BLaER1 treated with 17β-estradiol and CSF1 and Interleukin-3, amounts not matched to agents 10 nM and 100 nM (cell line): ENCODE data around the gene SLC2A6.

Source experiments
- H3K27ac ChIP-seq, 11 experiments: shearing (Covaris generic); formaldehyde crosslinking; 2 replicates each; pipeline ENCODE4 v1.8.1; 2022
- H3K27me3 ChIP-seq, 11 experiments: shearing (Covaris generic); formaldehyde crosslinking; 2 replicates each; pipeline ENCODE4 v1.8.1; 2022
- H3K36me3 ChIP-seq, 11 experiments: shearing (Covaris generic); formaldehyde crosslinking; 2 replicates each; pipeline ENCODE4 v1.8.1; 2022
- H3K4me1 ChIP-seq, 10 experiments: shearing (Covaris generic); formaldehyde crosslinking; 2 replicates each; pipeline ENCODE4 v1.8.1; 2022
- H3K4me2 ChIP-seq, 11 experiments: shearing (Covaris generic); formaldehyde crosslinking; 2 replicates each; pipeline ENCODE4 v1.8.1; 2022
- H3K4me3 ChIP-seq, 10 experiments: shearing (Covaris generic); formaldehyde crosslinking; 2 replicates each; pipeline ENCODE4 v1.8.1; 2022
- H3K9ac ChIP-seq, 11 experiments: shearing (Covaris generic); formaldehyde crosslinking; 2 replicates each; pipeline ENCODE4 v1.8.1; 2022
- H3K9me3 ChIP-seq, 11 experiments: shearing (Covaris generic); formaldehyde crosslinking; replicated peaks in 1 of 11; 2 replicates each; pipeline ENCODE4 v1.8.1; 2022
- H4K20me1 ChIP-seq, 11 experiments: shearing (Covaris generic); formaldehyde crosslinking; 2 replicates each; pipeline ENCODE4 v1.8.1; 2022
- Cebpa-rat ChIP-seq, 11 experiments: shearing (Covaris generic); IDR thresholded peaks; 2 replicates each; pipeline ENCODE4 v1.8.1; 2022

The SLC2A6 gene

DNA sequence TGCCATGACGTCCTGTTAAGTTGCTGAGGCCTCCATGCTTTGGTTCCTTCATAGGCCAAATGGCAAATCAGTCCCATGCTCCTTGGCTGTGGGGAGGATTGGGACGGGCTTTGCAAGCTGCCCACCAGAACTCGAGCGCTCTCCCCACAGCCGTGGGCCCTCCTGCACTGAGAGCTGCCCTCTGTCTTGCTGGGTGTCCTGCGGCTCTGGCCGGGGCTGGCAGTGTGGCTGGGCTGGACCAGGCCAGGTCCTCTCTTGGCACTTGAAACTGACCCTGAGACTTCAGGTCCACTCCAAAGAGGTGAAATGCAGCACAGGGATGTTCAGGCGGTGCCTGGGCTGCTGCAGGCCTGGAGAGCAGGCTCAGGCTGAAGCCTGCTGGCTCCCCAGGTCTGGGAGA, 38.8 kb upstream of the SLC2A6 start:
- H3K4me1 ChIP-seq, result peaks cover 7 to 33% (median 17%) of the 10 kb centered on the region in 10 experiments; a peak in 18 of 20 replicates
- no peak overlapping the region for H3K4me3 ChIP-seq
- no peaks in the 10 kb centered on the region for H3K36me3 ChIP-seq
- no peak for TF ChIP-seq Cebpa-rat (IDR thresholded peaks at IDR 0.05)
- peaks cover 0 to 8% (median 0%) of the 10 kb centered on the region in 11 experiments; a peak in 3 of 22 replicates for H4K20me1 ChIP-seq
- H3K4me2 ChIP-seq, result no peak overlapping the region
- H3K27ac ChIP-seq, result no peak overlapping the region
- no peaks in the 10 kb centered on the region for H3K9me3 ChIP-seq
- H3K9ac ChIP-seq, result no peak overlapping the region
- no peaks in the 10 kb centered on the region for H3K27me3 ChIP-seq

DNA sequence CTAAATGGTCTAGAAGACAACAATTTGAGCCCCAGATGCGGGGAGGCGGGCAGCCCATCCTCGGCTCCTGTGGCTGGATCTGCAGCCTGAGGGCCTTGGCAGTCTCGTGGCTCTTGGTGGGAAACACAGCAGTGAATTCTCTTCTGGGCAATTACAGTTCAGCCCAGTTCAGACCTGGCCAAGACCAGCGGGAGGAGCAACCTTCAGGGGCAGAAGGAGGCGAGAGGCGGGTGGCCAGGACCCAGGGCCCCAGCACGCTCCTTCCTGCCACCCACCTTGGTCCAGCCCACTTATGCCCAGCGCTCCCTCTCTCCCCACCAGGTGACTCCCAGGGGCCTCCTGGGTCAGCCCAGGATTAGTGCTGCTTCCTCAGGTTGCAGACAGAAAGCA, 38.1 kb upstream of the SLC2A6 start:
- Histone ChIP-seq H3K4me1 (peaks cover 0 to 26% (median 9%) of the 10 kb centered on the region in 10 experiments; a peak in 16 of 20 replicates), H3K36me3 (no peaks in the 10 kb centered on the region), H3K4me2 (no peak overlapping the region), H4K20me1 (peaks cover 0 to 7% (median 0%) of the 10 kb centered on the region in 11 experiments; a peak in 2 of 22 replicates), H3K27ac (no peak overlapping the region), H3K9ac (no peak overlapping the region), H3K4me3 (no peak overlapping the region), H3K9me3 (no peaks in the 10 kb centered on the region), H3K27me3 (no peaks in the 10 kb centered on the region)
- no peak for TF ChIP-seq Cebpa-rat (IDR thresholded peaks at IDR 0.05)

DNA sequence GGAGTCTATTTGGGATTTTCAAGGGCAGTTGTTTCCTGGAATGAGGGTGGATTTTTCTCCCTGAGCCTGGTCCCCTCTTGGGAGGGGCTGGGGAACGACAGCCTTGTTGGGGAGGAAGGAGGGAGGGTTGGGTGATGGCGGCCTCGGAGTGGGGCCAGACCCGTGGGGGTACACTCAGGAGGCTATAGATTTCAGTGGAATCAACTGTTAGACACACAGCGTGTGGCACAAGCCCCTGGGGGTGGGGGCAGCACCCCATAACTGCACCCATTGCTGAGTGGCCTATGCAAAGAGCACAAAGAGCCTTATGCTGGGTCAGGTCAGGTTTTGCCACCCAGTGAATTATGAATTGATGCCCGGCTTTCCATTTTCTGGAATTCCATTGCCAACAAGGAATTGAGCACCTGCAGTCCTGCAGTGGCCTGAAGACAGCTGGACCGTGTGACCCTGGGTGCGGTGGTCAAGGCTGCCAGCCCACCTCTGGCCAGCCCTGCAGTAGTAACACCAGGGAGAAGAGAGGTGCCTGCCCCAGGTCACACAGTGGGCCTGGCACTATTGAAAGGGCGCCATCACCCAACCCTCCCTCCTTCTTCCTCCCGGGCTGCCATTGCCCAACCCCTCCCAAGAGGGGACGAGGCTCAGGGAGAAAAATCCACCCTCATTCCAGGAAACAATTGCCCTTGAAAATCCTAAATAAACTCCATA, 37.5 kb upstream of the SLC2A6 start:
- H4K20me1 ChIP-seq, result peaks cover 0 to 4% (median 0%) of the 10 kb centered on the region in 11 experiments; a peak in 2 of 22 replicates
- H3K9ac ChIP-seq, result no peak overlapping the region
- H3K27me3 ChIP-seq, result no peaks in the 10 kb centered on the region
- no peak overlapping the region for H3K4me2 ChIP-seq
- no peak for TF ChIP-seq Cebpa-rat (IDR thresholded peaks at IDR 0.05)
- peaks cover 0 to 20% (median 5%) of the 10 kb centered on the region in 10 experiments; a peak in 9 of 20 replicates for H3K4me1 ChIP-seq
- no peak overlapping the region for H3K4me3 ChIP-seq
- no peaks in the 10 kb centered on the region for H3K9me3 ChIP-seq
- no peaks in the 10 kb centered on the region for H3K36me3 ChIP-seq
- no peak overlapping the region for H3K27ac ChIP-seq

DNA sequence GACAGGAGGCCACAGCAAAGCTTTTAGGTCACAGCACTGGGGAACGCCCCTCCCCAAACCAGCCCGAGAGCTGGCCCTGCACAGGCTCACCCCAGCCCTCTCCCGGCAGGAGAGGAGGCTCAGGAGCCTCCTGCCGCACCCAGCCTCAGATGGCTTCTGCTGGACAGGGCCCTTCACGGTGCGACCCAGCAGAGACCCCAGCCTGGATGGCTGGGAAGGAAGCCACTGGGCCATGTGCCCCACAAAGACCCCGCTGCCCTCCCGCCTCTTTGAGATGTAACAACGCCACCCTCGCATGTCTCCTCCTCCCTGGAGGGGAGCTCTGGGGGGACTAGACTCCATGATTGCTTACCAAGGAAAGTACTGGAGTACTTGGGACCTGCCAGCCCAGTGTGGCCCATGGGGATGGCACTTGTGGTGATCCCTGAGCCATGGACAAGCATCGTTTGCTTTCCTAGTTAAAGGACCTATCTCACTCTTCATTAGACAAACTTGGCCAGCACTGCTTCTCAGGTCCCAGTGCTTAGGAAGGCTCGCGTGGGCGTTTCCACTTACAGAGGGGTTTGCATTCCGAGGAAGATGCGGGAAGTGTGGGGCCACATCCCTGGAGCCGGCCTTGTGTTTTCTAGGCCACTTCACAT, 36.8 kb upstream of the SLC2A6 start:
- H3K4me1 ChIP-seq, result peaks cover 0 to 19% (median 5%) of the 10 kb centered on the region in 10 experiments; a peak in 9 of 20 replicates
- no peak overlapping the region for H3K4me3 ChIP-seq
- no peaks in the 10 kb centered on the region for H3K9me3 ChIP-seq
- peaks cover 0 to 4% (median 0%) of the 10 kb centered on the region in 11 experiments; a peak in 1 of 22 replicates for H4K20me1 ChIP-seq
- no peaks in the 10 kb centered on the region for H3K36me3 ChIP-seq
- H3K4me2 ChIP-seq, result peak overlapping the region in 1 of 11 experiments; percentile 25; a peak in 1 of 22 replicates
- H3K27me3 ChIP-seq, result no peaks in the 10 kb centered on the region
- H3K27ac ChIP-seq, result no peak overlapping the region
- no peak for TF ChIP-seq Cebpa-rat (IDR thresholded peaks at IDR 0.05)
- H3K9ac ChIP-seq, result no peak overlapping the region; a peak in 1 of 22 replicates

- no peaks in the 10 kb centered on the region for H3K9me3 ChIP-seq
- peak overlapping the region in 1 of 11 experiments; percentile 25; a peak in 1 of 22 replicates for H3K4me2 ChIP-seq
- H3K27me3 ChIP-seq, result no peaks in the 10 kb centered on the region
- no peaks in the 10 kb centered on the region for H3K36me3 ChIP-seq
- H3K27ac ChIP-seq, result no peak overlapping the region
- H3K4me1 ChIP-seq, result peaks cover 0 to 15% (median 5%) of the 10 kb centered on the region in 10 experiments; a peak in 10 of 20 replicates
- no peak overlapping the region; a peak in 1 of 22 replicates for H3K9ac ChIP-seq
- H3K4me3 ChIP-seq, result no peak overlapping the region
- TF ChIP-seq Cebpa-rat (IDR thresholded peaks at IDR 0.05), result no peak
- H4K20me1 ChIP-seq, result peaks cover 0 to 4% (median 0%) of the 10 kb centered on the region in 11 experiments; a peak in 1 of 22 replicates
Measured at GRCh38 chr9:133515240-133515610, 36.3 kb upstream of the SLC2A6 start.

- peak overlapping the region in 7 of 11 experiments; percentile 3 to 58 (median 36); a peak in 6 of 22 replicates for H3K4me2 ChIP-seq
- TF ChIP-seq Cebpa-rat (IDR thresholded peaks at IDR 0.05), result no peak
Measured at GRCh38 chr9:133514460-133515239, 35.8 kb upstream of the SLC2A6 start.

GRCh38 chr9:133513214-133514100, 34.6 kb upstream of the SLC2A6 start:
- Histone ChIP-seq H3K4me1 (peaks cover 12 to 24% (median 17%) of the 10 kb centered on the region in 10 experiments; a peak in 19 of 20 replicates), H3K9ac (no peak overlapping the region), H3K4me2 (no peak overlapping the region), H3K27me3 (peaks cover 0 to 7% (median 0%) of the 10 kb centered on the region in 11 experiments; a peak in 1 of 22 replicates), H4K20me1 (peaks cover 0 to 4% (median 0%) of the 10 kb centered on the region in 11 experiments; a peak in 1 of 22 replicates), H3K36me3 (no peaks in the 10 kb centered on the region), H3K27ac (no peak overlapping the region), H3K4me3 (no peak overlapping the region), H3K9me3 (no peaks in the 10 kb centered on the region)
- no peak for TF ChIP-seq Cebpa-rat (IDR thresholded peaks at IDR 0.05)

More at GRCh38 chr9:133514460-133515239, 35.8 kb upstream of the SLC2A6 start:
- Histone ChIP-seq H4K20me1 (peaks cover 0 to 4% (median 0%) of the 10 kb centered on the region in 11 experiments; a peak in 1 of 22 replicates), H3K27me3 (no peaks in the 10 kb centered on the region), H3K36me3 (no peaks in the 10 kb centered on the region), H3K4me3 (no peak overlapping the region), H3K27ac (no peak overlapping the region), H3K9me3 (no peaks in the 10 kb centered on the region), H3K4me1 (peaks cover 3 to 16% (median 8%) of the 10 kb centered on the region in 10 experiments; a peak in 18 of 20 replicates), H3K9ac (no peak overlapping the region)
